Loucy (cell line): Measurements from ENCODE around the gene FNDC1.

Experiments used
- H2AFZ ChIP-seq: fragments of 200-600 bp; sonication (generic); 2 replicates; pipeline ENCODE4 v1.6.0; 2016; ENCODE audit warnings: antibody characterized with exemption, mild to moderate bottlenecking, low read length, moderate library complexity
- H3F3A ChIP-seq: fragments of 200-600 bp; 2 replicates; pipeline ENCODE4 v1.6.0; 2016; ENCODE audit warnings: antibody characterized with exemption, low read depth, mild to moderate bottlenecking
- H3K27me3 ChIP-seq: fragments of 200-600 bp; sonication (generic); 2 replicates; pipeline ENCODE4 v1.6.1; 2014; ENCODE audit warnings: low read length, mild to moderate bottlenecking; ENCODE audit not compliant: insufficient read depth, poor library complexity, severe bottlenecking
- H3K36me3 ChIP-seq: fragments of 200-600 bp; sonication (generic); 2 replicates; pipeline ENCODE4 v1.6.1; 2016; ENCODE audit warnings: low read length; ENCODE audit not compliant: insufficient read depth
- H3K4me1 ChIP-seq: fragments of 200-600 bp; sonication (generic); 2 replicates; pipeline ENCODE4 v1.5.1; 2014; ENCODE audit warnings: low read length, mild to moderate bottlenecking; ENCODE audit not compliant: insufficient read depth, poor library complexity, severe bottlenecking
- H3K4me2 ChIP-seq: fragments of 200-600 bp; sonication (generic); 2 replicates; pipeline ENCODE4 v1.6.0; 2014; ENCODE audit warnings: antibody characterized with exemption, low read length, low read depth, mild to moderate bottlenecking; ENCODE audit not compliant: poor library complexity, severe bottlenecking
- H3K4me3 ChIP-seq: fragments of 200-600 bp; sonication (generic); 2 replicates; pipeline ENCODE4 v1.5.1; 2014; ENCODE audit warnings: low read length, mild to moderate bottlenecking, mixed read lengths; ENCODE audit not compliant: poor library complexity, severe bottlenecking
- H3K79me2 ChIP-seq: fragments of 200-600 bp; sonication (generic); 2 replicates; pipeline ENCODE4 v1.6.1; 2014; ENCODE audit warnings: low read length; ENCODE audit not compliant: insufficient read depth
- H3K9ac ChIP-seq: fragments of 200-600 bp; sonication (generic); 2 replicates; pipeline ENCODE4 v1.6.0; 2014; ENCODE audit warnings: mild to moderate bottlenecking, low read depth, low read length, moderate library complexity; ENCODE audit not compliant: poor library complexity, severe bottlenecking
- H3K9me2 ChIP-seq: fragments of 200-600 bp; sonication (generic); replicated peaks from 2 replicates; pipeline ENCODE4 v1.6.1; 2016; ENCODE audit warnings: low read depth, low read length, mixed read lengths
- H3K9me3 ChIP-seq: fragments of 200-600 bp; sonication (generic); 2 replicates; pipeline ENCODE4 v1.6.1; 2014; ENCODE audit warnings: mild to moderate bottlenecking, antibody characterized with exemption, low read length, low read depth; ENCODE audit not compliant: insufficient read depth
- H4K20me1 ChIP-seq: fragments of 200-600 bp; sonication (generic); 2 replicates; pipeline ENCODE4 v1.6.0; 2014; ENCODE audit warnings: antibody characterized with exemption, low read length, mild to moderate bottlenecking; ENCODE audit not compliant: insufficient read depth, poor library complexity, severe bottlenecking
- CTCF ChIP-seq: fragments of 200-600 bp; sonication (generic); conservative IDR thresholded peaks from 2 replicates; pipeline ENCODE4 v1.5.1; 2014; ENCODE audit warnings: mild to moderate bottlenecking, antibody characterized with exemption, low read length
- EZH2phosphoT487 ChIP-seq: fragments of 200-600 bp; IDR thresholded peaks from 2 replicates; pipeline ENCODE4 v1.6.1; 2018; ENCODE audit warnings: antibody characterized with exemption, mild to moderate bottlenecking, moderate library complexity, borderline replicate concordance

The FNDC1 gene

GRCh38 chr6:159303784-159304183 is 134.6 kb downstream of the FNDC1 start:
- H3K27me3 ChIP-seq: no peaks in the 10 kb centered on the region
- no peak overlapping the region for H3K9ac ChIP-seq
- H3K9me2 ChIP-seq: no peaks in the 10 kb centered on the region
- TF ChIP-seq EZH2phosphoT487: no peak
- no peak for TF ChIP-seq CTCF
- no peak overlapping the region for H3K4me2 ChIP-seq
- no peak overlapping the region for H3K4me3 ChIP-seq
- no peaks in the 10 kb centered on the region for H4K20me1 ChIP-seq
- no peaks in the 10 kb centered on the region for H3K4me1 ChIP-seq
- H3K9me3 ChIP-seq: no peaks in the 10 kb centered on the region
- H3K36me3 ChIP-seq: no peaks in the 10 kb centered on the region
- no peaks in the 10 kb centered on the region for H3K79me2 ChIP-seq
- no peaks in the 10 kb centered on the region for H3F3A ChIP-seq
- no peak overlapping the region for H2AFZ ChIP-seq

- Histone ChIP-seq H4K20me1 (no peaks in the 10 kb centered on the region), H3K79me2 (no peaks in the 10 kb centered on the region), H3K9me2 (no peaks in the 10 kb centered on the region), H3K36me3 (no peaks in the 10 kb centered on the region), H2AFZ (no peak overlapping the region), H3K9ac (no peak overlapping the region), H3K27me3 (no peaks in the 10 kb centered on the region), H3F3A (no peaks in the 10 kb centered on the region), H3K4me2 (no peak overlapping the region), H3K9me3 (no peaks in the 10 kb centered on the region), H3K4me1 (no peaks in the 10 kb centered on the region), H3K4me3 (no peak overlapping the region)
- TF ChIP-seq CTCF: no peak
- TF ChIP-seq EZH2phosphoT487: no peak
Measured at GRCh38 chr6:159304641-159305040, 135.4 kb downstream of the FNDC1 start.

GRCh38 chr6:159305159-159305558 is 136.0 kb downstream of the FNDC1 start:
- H3F3A ChIP-seq: no peaks in the 10 kb centered on the region
- H3K9ac ChIP-seq: no peak overlapping the region
- no peaks in the 10 kb centered on the region for H4K20me1 ChIP-seq
- no peaks in the 10 kb centered on the region for H3K9me3 ChIP-seq
- H3K4me2 ChIP-seq: no peak overlapping the region
- no peaks in the 10 kb centered on the region for H3K36me3 ChIP-seq
- H3K27me3 ChIP-seq: no peaks in the 10 kb centered on the region
- no peaks in the 10 kb centered on the region for H3K79me2 ChIP-seq
- TF ChIP-seq EZH2phosphoT487: no peak
- TF ChIP-seq CTCF: no peak
- no peaks in the 10 kb centered on the region for H3K4me1 ChIP-seq
- H3K4me3 ChIP-seq: no peak overlapping the region
- no peak overlapping the region for H2AFZ ChIP-seq
- H3K9me2 ChIP-seq: no peaks in the 10 kb centered on the region
